Upper lobe of right lung (tissue), 1 donor: Measurements from ENCODE around the gene GNAQ. TPM values are rescaled to one million over a fixed set of nuclear protein-coding genes. Genes with fewer than 3 reads are reported as not detected.

Experiments used
- ATAC-seq: fragments of 200-7000 bp; cut with Tn5 transposase; one replicate; pipeline ENCODE4 v1.9.1; 2020; ENCODE audit warnings: mild to moderate bottlenecking, moderate library complexity
- DNase-seq: peaks from one replicate; pipeline ENCODE4 v3.0.0-alpha.2; 2020
- H3K27ac ChIP-seq: fragments of 200-600 bp; one replicate; pipeline ENCODE4 v1.8.0; 2022
- H3K27me3 ChIP-seq: fragments of 200-600 bp; one replicate; pipeline ENCODE4 v1.8.0; 2022; ENCODE audit warnings: mild to moderate bottlenecking
- H3K36me3 ChIP-seq: fragments of 200-600 bp; one replicate; pipeline ENCODE4 v1.8.0; 2022
- H3K4me1 ChIP-seq: fragments of 200-600 bp; one replicate; pipeline ENCODE4 v1.8.0; 2022
- H3K4me3 ChIP-seq: fragments of 200-600 bp; one replicate; pipeline ENCODE4 v1.8.0; 2022; ENCODE audit warnings: mild to moderate bottlenecking
- H3K9me3 ChIP-seq: fragments of 200-600 bp; one replicate; pipeline ENCODE4 v1.8.0; 2022
- intact Hi-C: fragments of 100-400 bp; cut with DNase I; formaldehyde crosslinking; loops from one replicate; pipeline ENCODE4 v1.11.0; 2022
- total RNA-seq: library from RNA; stranded (reverse); fragmentation: NEBNext Ultra II Directional; extraction: Animal tissue kit (Norgen Biotek cat#: 25700); gene quantifications from one replicate; pipeline ENCODE4 v1.2.1, GENCODE V29; 2021
- TF ChIP-seq, protein P1 (sequence below): fragments of 200-600 bp; IDR thresholded peaks from one replicate; pipeline ENCODE4 v1.8.0; 2022; ENCODE audit warnings: antibody characterized with exemption
- donor health status: DM: no; HTN: yes; CAD: no; lungs with severe emphysema.

The GNAQ gene
- total RNA-seq, 1 donor from 2014 or later: 132 TPM

GRCh38 chr9:77969083-77969482 lies 62.5 kb downstream of the GNAQ start:
- TF ChIP-seq, protein P1, sequence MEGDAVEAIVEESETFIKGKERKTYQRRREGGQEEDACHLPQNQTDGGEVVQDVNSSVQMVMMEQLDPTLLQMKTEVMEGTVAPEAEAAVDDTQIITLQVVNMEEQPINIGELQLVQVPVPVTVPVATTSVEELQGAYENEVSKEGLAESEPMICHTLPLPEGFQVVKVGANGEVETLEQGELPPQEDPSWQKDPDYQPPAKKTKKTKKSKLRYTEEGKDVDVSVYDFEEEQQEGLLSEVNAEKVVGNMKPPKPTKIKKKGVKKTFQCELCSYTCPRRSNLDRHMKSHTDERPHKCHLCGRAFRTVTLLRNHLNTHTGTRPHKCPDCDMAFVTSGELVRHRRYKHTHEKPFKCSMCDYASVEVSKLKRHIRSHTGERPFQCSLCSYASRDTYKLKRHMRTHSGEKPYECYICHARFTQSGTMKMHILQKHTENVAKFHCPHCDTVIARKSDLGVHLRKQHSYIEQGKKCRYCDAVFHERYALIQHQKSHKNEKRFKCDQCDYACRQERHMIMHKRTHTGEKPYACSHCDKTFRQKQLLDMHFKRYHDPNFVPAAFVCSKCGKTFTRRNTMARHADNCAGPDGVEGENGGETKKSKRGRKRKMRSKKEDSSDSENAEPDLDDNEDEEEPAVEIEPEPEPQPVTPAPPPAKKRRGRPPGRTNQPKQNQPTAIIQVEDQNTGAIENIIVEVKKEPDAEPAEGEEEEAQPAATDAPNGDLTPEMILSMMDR: no peak
- intact Hi-C loops: no loop called here
- H3K27ac ChIP-seq: no peak overlapping the region
- no peak for DNase-seq
- H3K27me3 ChIP-seq: no peaks in the 10 kb centered on the region
- H3K9me3 ChIP-seq: no peaks in the 10 kb centered on the region
- H3K36me3 ChIP-seq: no peaks in the 10 kb centered on the region
- no peak overlapping the region for H3K4me3 ChIP-seq
- H3K4me1 ChIP-seq: peaks cover 5% of the 10 kb centered on the region
- no peak for ATAC-seq

DNA sequence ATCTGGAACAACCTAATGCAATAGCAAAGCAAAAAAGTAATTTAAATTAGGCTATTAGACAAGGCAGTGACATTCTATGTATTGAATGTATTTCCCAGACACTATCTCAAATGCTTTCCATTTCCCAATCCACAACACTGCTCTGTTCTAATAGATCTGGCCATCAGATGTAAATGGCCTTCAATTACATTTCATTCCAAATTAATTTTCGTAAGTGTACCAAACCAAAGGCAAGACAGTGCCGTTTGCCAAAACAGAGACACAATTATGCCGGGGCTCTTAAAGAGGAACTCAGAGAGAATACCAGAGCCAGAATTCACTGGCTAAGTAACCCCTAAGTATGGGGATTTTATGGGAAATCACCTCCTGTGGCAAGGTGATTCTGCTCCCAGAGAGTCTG lies 63.1 kb downstream of the GNAQ start:
- H3K9me3 ChIP-seq: no peaks in the 10 kb centered on the region
- H3K4me3 ChIP-seq: no peak overlapping the region
- no peaks in the 10 kb centered on the region for H3K36me3 ChIP-seq
- intact Hi-C loops: no loop called here
- no peak for ATAC-seq
- H3K27me3 ChIP-seq: no peaks in the 10 kb centered on the region
- DNase-seq: no peak
- H3K27ac ChIP-seq: no peak overlapping the region
- TF ChIP-seq, protein P1: no peak
- peaks cover 5% of the 10 kb centered on the region for H3K4me1 ChIP-seq

- no peak overlapping the region for H3K4me3 ChIP-seq
- DNase-seq (no peak), ATAC-seq (no peak)
- H3K4me1 ChIP-seq: peaks cover 6% of the 10 kb centered on the region
- intact Hi-C loops: no loop called here
- TF ChIP-seq, protein P1: no peak
- no peaks in the 10 kb centered on the region for H3K36me3 ChIP-seq
- no peak overlapping the region for H3K27ac ChIP-seq
- no peaks in the 10 kb centered on the region for H3K27me3 ChIP-seq
- H3K9me3 ChIP-seq: no peaks in the 10 kb centered on the region
Measured at GRCh38 chr9:77966718-77967117, 64.9 kb downstream of the GNAQ start.

DNA sequence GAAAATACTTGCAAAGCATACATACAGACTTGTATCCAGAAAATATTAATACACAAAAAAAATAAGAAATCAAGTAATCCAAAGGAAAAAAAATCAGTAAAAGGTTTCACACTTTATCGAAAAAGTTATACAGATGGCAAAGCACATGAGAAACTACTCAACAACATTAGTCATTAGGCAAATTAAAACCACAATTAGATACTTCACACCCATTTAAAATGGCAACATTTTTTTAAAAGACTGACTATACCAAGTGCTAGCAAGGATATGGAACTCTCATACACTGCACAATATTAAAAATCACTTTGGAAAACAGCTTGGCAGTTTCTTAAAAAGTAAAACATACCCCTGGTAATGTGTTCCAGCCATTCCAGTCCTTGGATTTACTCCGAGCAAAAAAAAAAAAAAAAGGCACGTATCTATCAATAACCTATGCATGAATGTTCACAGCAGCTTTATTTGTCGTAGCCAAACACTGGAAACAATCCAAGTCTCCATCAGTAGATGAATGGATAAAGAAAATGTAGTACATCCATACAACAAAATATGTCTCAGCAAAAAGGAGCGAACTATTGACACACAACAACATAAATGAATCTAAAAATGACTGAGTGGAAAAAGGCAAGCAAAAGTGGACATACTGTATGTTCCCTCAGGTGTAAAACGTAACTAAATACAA lies 66.0 kb downstream of the GNAQ start:
- no peak overlapping the region for H3K4me3 ChIP-seq
- ATAC-seq (no peak), DNase-seq (no peak)
- H3K27me3 ChIP-seq: no peaks in the 10 kb centered on the region
- TF ChIP-seq, protein P1: no peak
- H3K27ac ChIP-seq: no peak overlapping the region
- intact Hi-C loops: no loop called here
- no peaks in the 10 kb centered on the region for H3K36me3 ChIP-seq
- peaks cover 18% of the 10 kb centered on the region for H3K4me1 ChIP-seq
- H3K9me3 ChIP-seq: no peaks in the 10 kb centered on the region

DNA sequence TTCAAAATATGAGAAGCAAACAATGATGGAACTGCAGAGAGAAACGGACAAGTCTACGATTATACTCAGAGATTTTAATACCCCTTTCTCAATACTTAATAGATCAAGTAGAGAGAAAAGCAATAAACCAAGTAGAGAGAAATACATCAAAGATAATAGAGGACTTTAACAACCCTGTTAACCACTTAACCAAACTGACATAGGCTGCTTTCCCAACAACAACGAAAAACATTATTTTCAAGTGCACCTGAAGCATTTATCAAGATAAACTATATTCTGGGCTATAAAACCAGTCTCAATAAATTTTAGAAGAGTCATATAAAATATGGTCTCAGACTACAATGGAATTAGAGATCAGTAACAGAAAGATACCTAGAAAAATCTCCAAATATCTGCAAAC lies 67.4 kb downstream of the GNAQ start:
- peaks cover 24% of the 10 kb centered on the region for H3K4me1 ChIP-seq
- TF ChIP-seq, protein P1: no peak
- intact Hi-C loops: no loop called here
- no peaks in the 10 kb centered on the region for H3K9me3 ChIP-seq
- DNase-seq (no peak), ATAC-seq (no peak)
- no peak overlapping the region for H3K4me3 ChIP-seq
- H3K36me3 ChIP-seq: no peaks in the 10 kb centered on the region
- H3K27ac ChIP-seq: no peak overlapping the region
- H3K27me3 ChIP-seq: no peaks in the 10 kb centered on the region

DNA sequence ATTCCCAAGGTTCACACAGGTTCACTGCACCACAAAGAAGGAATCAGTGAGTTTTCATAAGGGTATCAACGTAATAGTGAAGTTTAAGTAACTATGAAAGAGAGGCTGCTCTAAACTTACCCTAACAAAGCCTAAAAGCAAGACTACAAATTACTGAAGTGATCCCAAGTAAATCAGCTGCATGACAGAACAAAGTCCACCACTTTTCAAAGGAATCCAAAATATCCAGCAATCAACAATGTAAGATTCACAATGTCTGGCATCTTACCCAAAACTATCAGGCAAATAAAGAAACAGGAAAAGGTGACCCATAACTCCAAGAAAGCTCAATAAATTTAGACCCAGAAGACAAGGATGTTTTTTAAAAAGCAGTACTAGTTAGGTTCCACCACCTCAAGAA lies 70.1 kb downstream of the GNAQ start:
- DNase-seq (no peak), ATAC-seq (no peak)
- no peaks in the 10 kb centered on the region for H3K9me3 ChIP-seq
- TF ChIP-seq, protein P1: no peak
- no peak overlapping the region for H3K4me3 ChIP-seq
- no peaks in the 10 kb centered on the region for H3K27me3 ChIP-seq
- peaks cover 36% of the 10 kb centered on the region for H3K4me1 ChIP-seq
- H3K36me3 ChIP-seq: no peaks in the 10 kb centered on the region
- intact Hi-C loops: no loop called here
- peak overlapping the region; percentile 32 for H3K27ac ChIP-seq
